ENCODE data around the gene PLPP6.

DNA sequence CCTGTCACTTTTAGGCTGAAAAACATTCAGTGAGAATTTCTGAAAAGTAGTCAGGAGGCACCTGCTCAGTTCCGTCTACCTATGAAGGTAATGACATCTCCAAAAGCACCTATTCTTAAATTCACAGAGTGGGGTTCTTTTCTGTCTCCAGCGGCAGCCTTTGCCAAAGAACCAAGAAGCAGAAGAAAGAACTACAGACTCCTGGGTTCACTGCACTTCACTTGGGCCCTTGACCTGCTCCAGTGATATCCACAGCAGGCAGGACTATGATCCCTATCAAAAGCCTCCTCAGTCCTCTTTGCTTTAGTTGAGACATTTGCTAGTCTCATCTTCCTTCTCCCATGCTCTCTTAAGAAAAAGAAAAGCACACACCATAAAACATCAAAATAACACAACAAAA is 19.7 kb upstream of the PLPP6 start:
- TF ChIP-seq, protein P1, sequence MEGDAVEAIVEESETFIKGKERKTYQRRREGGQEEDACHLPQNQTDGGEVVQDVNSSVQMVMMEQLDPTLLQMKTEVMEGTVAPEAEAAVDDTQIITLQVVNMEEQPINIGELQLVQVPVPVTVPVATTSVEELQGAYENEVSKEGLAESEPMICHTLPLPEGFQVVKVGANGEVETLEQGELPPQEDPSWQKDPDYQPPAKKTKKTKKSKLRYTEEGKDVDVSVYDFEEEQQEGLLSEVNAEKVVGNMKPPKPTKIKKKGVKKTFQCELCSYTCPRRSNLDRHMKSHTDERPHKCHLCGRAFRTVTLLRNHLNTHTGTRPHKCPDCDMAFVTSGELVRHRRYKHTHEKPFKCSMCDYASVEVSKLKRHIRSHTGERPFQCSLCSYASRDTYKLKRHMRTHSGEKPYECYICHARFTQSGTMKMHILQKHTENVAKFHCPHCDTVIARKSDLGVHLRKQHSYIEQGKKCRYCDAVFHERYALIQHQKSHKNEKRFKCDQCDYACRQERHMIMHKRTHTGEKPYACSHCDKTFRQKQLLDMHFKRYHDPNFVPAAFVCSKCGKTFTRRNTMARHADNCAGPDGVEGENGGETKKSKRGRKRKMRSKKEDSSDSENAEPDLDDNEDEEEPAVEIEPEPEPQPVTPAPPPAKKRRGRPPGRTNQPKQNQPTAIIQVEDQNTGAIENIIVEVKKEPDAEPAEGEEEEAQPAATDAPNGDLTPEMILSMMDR (IDR thresholded peaks at IDR 0.05 in 4 of 5, conservative IDR thresholded peaks at IDR 0.05 in 1 of 5): no peak
- TF ChIP-seq POLR2A (IDR thresholded peaks at IDR 0.05): no peak

Measured in gastrocnemius medialis (tissue), 4 donors.